Mesenchymal stem cell (in vitro differentiated cells and primary cell): ENCODE data around the gene GSTA5.
"Not testable (repeated sequence)": the region's sequence is repeated elsewhere in the genome, so short reads cannot be mapped to it uniquely, and the experiment has no call there.

Experiments used
- DNase-seq: peaks from one replicate; pipeline ENCODE4 v3.0.0-alpha.2; 2013
- H2AFZ ChIP-seq: one replicate; pipeline ENCODE4 v1.6.1; 2013; ENCODE audit warnings: low read depth, mild to moderate bottlenecking, control low read depth, inconsistent platforms, low read length, moderate library complexity
- H2AK5ac ChIP-seq: 2 replicates; pipeline ENCODE4 v1.6.1; 2013; ENCODE audit warnings: low read length, moderate library complexity, mild to moderate bottlenecking, inconsistent platforms; ENCODE audit not compliant: severe bottlenecking
- H2BK120ac ChIP-seq: one replicate; pipeline ENCODE4 v1.6.1; 2013; ENCODE audit warnings: low read depth, mild to moderate bottlenecking, inconsistent platforms, low read length, moderate library complexity
- H2BK12ac ChIP-seq, 2 experiments: one replicate each; pipeline ENCODE4 v1.6.1; 2013; ENCODE audit warnings: inconsistent platforms in 2 of 2, low read length in 2 of 2, mild to moderate bottlenecking in 2 of 2, moderate library complexity in 2 of 2, control low read depth in 1 of 2
- H2BK15ac ChIP-seq: one replicate; pipeline ENCODE4 v1.6.1; 2013; ENCODE audit warnings: mild to moderate bottlenecking, low read depth, inconsistent platforms; ENCODE audit not compliant: poor library complexity, severe bottlenecking
- H2BK5ac ChIP-seq: 2 replicates; pipeline ENCODE4 v1.6.1; 2013; ENCODE audit warnings: low read depth, mild to moderate bottlenecking, low read length, control low read depth, inconsistent platforms; ENCODE audit not compliant: poor library complexity, severe bottlenecking
- H3K14ac ChIP-seq, 2 experiments: one replicate each; pipeline ENCODE4 v1.6.1; 2013; ENCODE audit warnings: inconsistent platforms in 2 of 2, low read length in 2 of 2, control low read depth in 1 of 2, mild to moderate bottlenecking in 1 of 2, moderate library complexity in 1 of 2
- H3K18ac ChIP-seq, 2 experiments: one replicate each; pipeline ENCODE4 v1.6.1; 2013; ENCODE audit warnings: inconsistent platforms in 2 of 2, low read length in 2 of 2, control low read depth in 1 of 2, low read depth in 1 of 2, mild to moderate bottlenecking in 1 of 2
- H3K23ac ChIP-seq, 2 experiments: one replicate each; pipeline ENCODE4 v1.6.1; 2013; ENCODE audit warnings: inconsistent platforms in 2 of 2, low read length in 2 of 2, mild to moderate bottlenecking in 2 of 2, moderate library complexity in 2 of 2, control low read depth in 1 of 2
- H3K27ac ChIP-seq: 2 replicates; pipeline ENCODE4 v1.5.1; 2013; ENCODE audit warnings: mild to moderate bottlenecking, moderate library complexity, low read length, control low read depth, inconsistent platforms; ENCODE audit not compliant: poor library complexity, severe bottlenecking
- H3K27me3 ChIP-seq, 2 experiments: 2 replicates each; pipeline versions ENCODE4 v1.6.1 to v1.7.0; 2013; ENCODE audit warnings: low read length in 2 of 2, mild to moderate bottlenecking in 2 of 2, moderate library complexity in 2 of 2, control low read depth in 1 of 2, inconsistent platforms in 1 of 2; ENCODE audit not compliant: control insufficient read depth in 1 of 2, insufficient read depth in 1 of 2
- H3K36me3 ChIP-seq, 2 experiments: 2 replicates each; pipeline versions ENCODE4 v1.6.1 to v1.7.0; 2013; ENCODE audit warnings: low read length in 2 of 2, control low read depth in 1 of 2, inconsistent platforms in 1 of 2, low read depth in 1 of 2, mild to moderate bottlenecking in 1 of 2; ENCODE audit not compliant: insufficient read depth in 2 of 2, control insufficient read depth in 1 of 2
- H3K4ac ChIP-seq, 2 experiments: one replicate each; pipeline ENCODE4 v1.6.1; 2013; ENCODE audit warnings: inconsistent platforms in 2 of 2, low read length in 2 of 2, mild to moderate bottlenecking in 2 of 2, moderate library complexity in 2 of 2, control low read depth in 1 of 2, low read depth in 1 of 2
- H3K4me1 ChIP-seq: 2 replicates; pipeline ENCODE4 v1.6.1; 2013; ENCODE audit warnings: low read depth, low read length, control low read depth; ENCODE audit not compliant: control insufficient read depth, insufficient read depth
- H3K4me2 ChIP-seq: 2 replicates; pipeline ENCODE4 v1.6.1; 2013; ENCODE audit warnings: low read length, mild to moderate bottlenecking, inconsistent platforms; ENCODE audit not compliant: poor library complexity, severe bottlenecking
- H3K4me3 ChIP-seq, 2 experiments: 2 replicates each; pipeline versions ENCODE4 v1.5.1 to v1.7.0; 2013; ENCODE audit warnings: low read length in 2 of 2, mild to moderate bottlenecking in 2 of 2, control low read depth in 1 of 2, low read depth in 1 of 2; ENCODE audit not compliant: insufficient read depth in 1 of 2
- H3K79me1 ChIP-seq: replicated peaks from 2 replicates; pipeline ENCODE4 v1.6.1; 2013; ENCODE audit warnings: mild to moderate bottlenecking, control low read depth, low read length, inconsistent platforms; ENCODE audit not compliant: poor library complexity, severe bottlenecking
- H3K9ac ChIP-seq: 2 replicates; pipeline ENCODE4 v1.7.0; 2013; ENCODE audit warnings: mild to moderate bottlenecking, low read length, moderate library complexity
- H3K9me3 ChIP-seq: 2 replicates; pipeline ENCODE4 v1.7.0; 2013; ENCODE audit warnings: mild to moderate bottlenecking, low read length; ENCODE audit not compliant: control insufficient read depth
- H4K8ac ChIP-seq: one replicate; pipeline ENCODE4 v1.6.1; 2013; ENCODE audit warnings: inconsistent platforms, mild to moderate bottlenecking, low read length, moderate library complexity
- H4K91ac ChIP-seq: one replicate; pipeline ENCODE4 v1.6.1; 2013; ENCODE audit warnings: mild to moderate bottlenecking, low read length, inconsistent platforms
- WGBS: methylation state at CpG from one replicate; pipeline ENCODE4 v1.1.7; 2013; ENCODE audit warnings: mixed read lengths; 5-methylcytosine and 5-hydroxymethylcytosine counted together

GSTA5 gene

DNA sequence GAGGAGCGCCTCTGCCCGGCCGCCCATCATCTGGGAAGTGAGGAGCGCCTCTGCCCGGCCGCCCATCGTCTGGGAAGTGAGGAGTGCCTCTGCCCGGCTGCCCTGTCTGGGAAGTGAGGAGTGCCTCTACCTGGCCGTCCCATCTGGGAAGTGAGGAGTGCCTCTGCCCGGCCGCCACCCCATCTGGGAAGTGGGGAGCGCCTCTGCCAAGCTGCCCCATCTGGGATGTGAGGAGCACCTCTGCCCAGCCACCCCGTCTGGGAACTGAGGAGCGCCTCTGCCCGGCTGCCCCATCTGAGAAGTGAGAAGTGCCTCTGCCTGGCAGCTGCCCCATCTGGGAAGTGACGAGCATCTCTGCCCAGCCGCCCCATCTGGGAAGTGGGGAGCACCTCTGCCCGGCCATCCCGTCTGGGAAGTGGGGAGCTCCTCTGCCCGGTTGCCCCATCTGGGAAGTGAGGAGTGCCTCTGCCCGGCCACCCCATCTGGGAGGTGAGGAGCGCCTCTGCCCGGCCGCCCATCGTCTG lies 15.3 kb downstream of the GSTA5 start:
- H2BK120ac ChIP-seq, H3K36me3 ChIP-seq, H3K4ac ChIP-seq, H2BK15ac ChIP-seq, H2AK5ac ChIP-seq, H3K4me3 ChIP-seq, H3K23ac ChIP-seq, H2BK5ac ChIP-seq, H2AFZ ChIP-seq, H3K18ac ChIP-seq, H3K14ac ChIP-seq, H3K79me1 ChIP-seq, H3K27me3 ChIP-seq, H2BK12ac ChIP-seq, H3K27ac ChIP-seq, DNase-seq, H3K4me1 ChIP-seq, H4K91ac ChIP-seq, H3K9ac ChIP-seq, H3K4me2 ChIP-seq, H4K8ac ChIP-seq, H3K9me3 ChIP-seq: not testable (repeated sequence)
- WGBS = 95% methylated on average over 25 of the region's 25 CpGs

DNA sequence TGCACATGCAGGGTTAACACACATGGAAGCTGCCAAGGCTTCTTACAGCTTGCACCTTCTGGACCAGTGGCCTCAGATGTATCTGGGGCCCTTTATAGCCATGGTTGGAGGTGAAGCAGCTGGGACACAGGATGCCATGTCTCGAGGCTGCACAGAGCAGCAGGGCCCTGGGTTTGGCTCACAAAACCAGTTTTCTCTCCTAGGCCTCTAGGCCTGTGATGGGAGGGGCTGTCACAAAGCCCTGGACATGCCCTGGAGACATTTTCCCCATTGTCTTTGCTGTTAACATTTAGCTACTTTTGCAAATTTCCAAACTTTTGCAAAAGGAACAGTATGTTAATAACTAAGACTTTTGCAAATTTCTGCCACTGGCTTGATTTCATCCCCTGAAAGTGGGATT lies 18.8 kb downstream of the GSTA5 start:
- 75% methylated on average over 1 of the region's 1 CpG for WGBS
- H3K23ac ChIP-seq = no peak overlapping the region
- H3K79me1 ChIP-seq = no peaks in the 10 kb centered on the region

DNA sequence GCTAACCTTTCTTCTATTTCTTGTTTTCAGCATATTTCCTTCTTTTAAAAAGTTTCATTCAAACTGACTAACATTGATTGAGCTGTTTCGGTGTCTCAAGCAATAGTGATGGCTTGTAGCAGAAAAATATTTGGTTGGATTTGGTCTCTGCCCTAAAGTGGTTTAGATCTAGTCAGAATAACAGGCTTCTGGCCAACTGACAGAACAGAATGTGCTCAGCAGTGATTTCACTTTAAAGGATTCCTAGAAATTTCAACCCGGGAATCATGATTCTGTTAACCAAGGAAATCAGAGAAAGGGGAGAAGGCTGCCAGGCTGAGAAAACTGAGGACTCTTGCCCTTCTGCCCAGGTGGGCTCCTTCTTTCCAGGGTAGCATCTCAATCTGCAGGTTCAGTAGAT lies 20.4 kb downstream of the GSTA5 start:
- H2BK5ac ChIP-seq = no peak overlapping the region
- no peak overlapping the region for H2BK15ac ChIP-seq
- H3K79me1 ChIP-seq = no peaks in the 10 kb centered on the region
- no peak overlapping the region for H3K14ac ChIP-seq
- no peak overlapping the region for H3K4me3 ChIP-seq
- no peak overlapping the region for H3K27ac ChIP-seq
- peaks cover 0 to 3% of the 10 kb centered on the region in 2 experiments for H3K27me3 ChIP-seq
- no peak overlapping the region for H4K8ac ChIP-seq
- DNase-seq = no peak
- no peak overlapping the region for H3K23ac ChIP-seq
- no peak overlapping the region for H3K9ac ChIP-seq
- WGBS = 91% methylated on average over 2 of the region's 2 CpGs
- no peak overlapping the region for H2BK120ac ChIP-seq
- H3K4ac ChIP-seq = no peak overlapping the region
- H3K9me3 ChIP-seq = no peaks in the 10 kb centered on the region
- H4K91ac ChIP-seq = no peak overlapping the region
- peaks cover 2% of the 10 kb centered on the region for H3K4me1 ChIP-seq
- H3K18ac ChIP-seq = no peak overlapping the region
- H2AK5ac ChIP-seq = no peak overlapping the region
- H2AFZ ChIP-seq = no peak overlapping the region
- no peaks in the 10 kb centered on the region for H3K36me3 ChIP-seq
- H3K4me2 ChIP-seq = no peak overlapping the region
- H2BK12ac ChIP-seq = no peak overlapping the region

More for the DNA sequence above, 18.8 kb downstream of the GSTA5 start:
- H3K27ac ChIP-seq = no peak overlapping the region
- no peak overlapping the region for H3K4ac ChIP-seq
- no peak overlapping the region for H3K4me3 ChIP-seq
- no peak for DNase-seq
- H4K91ac ChIP-seq = no peak overlapping the region
- H4K8ac ChIP-seq = no peak overlapping the region
- no peaks in the 10 kb centered on the region for H3K36me3 ChIP-seq
- peak overlapping the region; percentile 19 for H2BK5ac ChIP-seq
- no peak overlapping the region for H2AFZ ChIP-seq
- no peak overlapping the region for H3K4me2 ChIP-seq
- H3K9me3 ChIP-seq = no peaks in the 10 kb centered on the region
- H3K9ac ChIP-seq = no peak overlapping the region
- no peak overlapping the region for H2AK5ac ChIP-seq
- H3K27me3 ChIP-seq = peaks cover 0 to 3% of the 10 kb centered on the region in 2 experiments
- no peak overlapping the region for H3K14ac ChIP-seq
- H2BK120ac ChIP-seq = no peak overlapping the region
- H3K4me1 ChIP-seq = no peaks in the 10 kb centered on the region
- H2BK15ac ChIP-seq = no peak overlapping the region
- H3K18ac ChIP-seq = no peak overlapping the region
- no peak overlapping the region for H2BK12ac ChIP-seq

DNA sequence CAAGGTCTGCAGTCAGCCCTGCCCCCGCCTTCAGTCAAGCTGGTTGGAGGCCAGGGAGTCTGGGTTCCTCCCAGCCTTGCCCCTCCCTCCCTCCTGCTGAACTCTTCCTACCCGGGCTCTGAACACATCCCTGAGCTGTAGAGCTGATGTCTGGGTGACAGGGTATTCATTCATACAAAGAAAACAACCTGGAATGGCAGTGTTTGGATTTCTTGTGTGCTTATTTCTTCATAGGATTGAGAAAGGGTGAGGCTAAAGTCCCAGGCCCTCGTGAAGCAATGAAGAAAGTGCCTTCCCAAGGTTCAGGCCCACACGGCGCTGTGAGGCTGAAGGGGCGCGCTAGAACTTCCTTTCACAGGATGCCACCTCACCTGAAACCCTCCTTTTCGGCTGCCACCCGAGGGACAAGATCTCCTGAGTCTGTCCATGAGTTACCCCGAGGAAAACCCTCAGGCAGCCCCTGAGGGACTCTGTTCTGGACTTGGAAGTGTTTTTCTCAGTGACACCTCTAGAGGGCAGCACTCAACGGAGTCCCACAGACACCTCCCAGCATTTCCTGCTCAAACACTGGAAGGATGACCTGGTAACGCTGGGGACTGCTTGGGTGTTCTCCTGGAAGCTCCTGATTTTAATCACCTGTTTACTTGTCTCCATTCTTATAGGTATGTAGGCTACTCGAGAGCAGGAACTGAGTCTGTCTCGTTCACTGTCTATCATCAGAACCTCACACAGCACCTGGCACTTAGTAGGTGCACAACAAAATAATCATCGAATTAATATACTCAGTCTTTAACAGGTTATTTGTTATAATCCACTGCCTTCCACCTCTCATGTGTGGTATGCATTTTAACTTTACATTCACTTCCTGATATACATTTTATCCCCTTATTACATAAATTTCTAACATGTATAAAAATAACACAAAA lies 25.2 kb downstream of the GSTA5 start:
- no peaks in the 10 kb centered on the region for H3K27me3 ChIP-seq
- peak overlapping the region in 1 of 2 experiments; percentile 16 for H3K18ac ChIP-seq
- H2BK15ac ChIP-seq = no peak overlapping the region
- H4K91ac ChIP-seq = no peak overlapping the region
- DNase-seq = peak; percentile 72
- no peaks in the 10 kb centered on the region for H3K36me3 ChIP-seq
- no peak overlapping the region for H3K27ac ChIP-seq
- no peak overlapping the region for H3K4me2 ChIP-seq
- H3K14ac ChIP-seq = no peak overlapping the region
- no peak overlapping the region for H3K4ac ChIP-seq
- no peaks in the 10 kb centered on the region for H3K79me1 ChIP-seq
- no peak overlapping the region for H2BK12ac ChIP-seq
- H2AK5ac ChIP-seq = no peak overlapping the region
- 35% methylated on average over 11 of the region's 15 CpGs for WGBS
- no peak overlapping the region for H2BK120ac ChIP-seq
- no peak overlapping the region for H3K23ac ChIP-seq
- peak overlapping the region; percentile 66 for H4K8ac ChIP-seq
- no peak overlapping the region for H3K4me3 ChIP-seq
- no peaks in the 10 kb centered on the region for H3K9me3 ChIP-seq
- peak overlapping the region; percentile 43 for H3K9ac ChIP-seq
- H2BK5ac ChIP-seq = no peak overlapping the region
- H3K4me1 ChIP-seq = peaks cover 2% of the 10 kb centered on the region
- no peak overlapping the region for H2AFZ ChIP-seq
